ENCODE measurements around the gene NOP16. TPM values are rescaled to one million over a fixed set of nuclear protein-coding genes. Genes with fewer than 3 reads are reported as not detected.

NOP16 gene
- total RNA-seq, 2 experiments from 2014 or later = 52.5 to 57.6 TPM

DNA sequence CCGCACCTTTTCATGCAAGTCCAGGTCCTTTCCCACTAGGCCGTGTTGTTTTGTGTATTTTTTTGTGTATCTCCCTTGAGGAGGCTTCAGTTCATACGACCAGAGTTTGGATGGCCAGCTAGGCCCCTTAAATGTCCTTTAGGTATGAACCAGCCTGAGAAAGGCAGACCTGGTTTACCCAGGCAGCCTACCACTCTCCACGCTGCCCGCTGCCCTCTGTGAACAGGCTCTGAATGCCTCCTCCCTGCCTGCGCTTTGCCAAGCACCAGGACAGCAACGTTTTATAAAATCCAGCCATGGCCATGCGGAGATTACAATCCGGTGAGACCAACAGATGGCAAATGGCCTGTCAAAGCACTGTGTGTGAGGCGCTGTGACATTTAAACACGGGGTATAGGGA is 28.6 kb upstream of the NOP16 start:
- no peaks in the 10 kb centered on the region for H3K36me3 Mint-ChIP-seq
- H3K9me3 Mint-ChIP-seq = peaks cover 3% of the 10 kb centered on the region
- CTCF ChIA-PET = interaction anchor here (0.6 to 4.2 kb wide), 28 partner anchors 10 to 687 kb away, joined by 3 to 49 read pairs (median 4); partner anchors contain the start of genes FAF2, GPRIN1, KIAA1191 and RNF44
- DNase-seq = no peak
- intact Hi-C loops (cut with micrococcal nuclease) = loop anchor here (1.0 to 5.0 kb wide), 5 partner anchors 28 to 180 kb away; partner anchors contain the start of genes FAF2 and RNF44
- POLR2A ChIA-PET = interaction anchor here (0.9 to 1.7 kb wide), 4 partner anchors 29 to 120 kb away, joined by 3 to 8 read pairs (median 4); partner anchors contain the start of genes FAF2, KIAA1191, NOP16 and RNF44
- peaks cover 34% of the 10 kb centered on the region for H3K4me1 Mint-ChIP-seq (ENCODE audit: low read depth)
- H3K27ac Mint-ChIP-seq = no peak overlapping the region
- H3K27me3 Mint-ChIP-seq = no peaks in the 10 kb centered on the region
- peak overlapping the region; percentile 55 for H3K4me3 Mint-ChIP-seq

DNA sequence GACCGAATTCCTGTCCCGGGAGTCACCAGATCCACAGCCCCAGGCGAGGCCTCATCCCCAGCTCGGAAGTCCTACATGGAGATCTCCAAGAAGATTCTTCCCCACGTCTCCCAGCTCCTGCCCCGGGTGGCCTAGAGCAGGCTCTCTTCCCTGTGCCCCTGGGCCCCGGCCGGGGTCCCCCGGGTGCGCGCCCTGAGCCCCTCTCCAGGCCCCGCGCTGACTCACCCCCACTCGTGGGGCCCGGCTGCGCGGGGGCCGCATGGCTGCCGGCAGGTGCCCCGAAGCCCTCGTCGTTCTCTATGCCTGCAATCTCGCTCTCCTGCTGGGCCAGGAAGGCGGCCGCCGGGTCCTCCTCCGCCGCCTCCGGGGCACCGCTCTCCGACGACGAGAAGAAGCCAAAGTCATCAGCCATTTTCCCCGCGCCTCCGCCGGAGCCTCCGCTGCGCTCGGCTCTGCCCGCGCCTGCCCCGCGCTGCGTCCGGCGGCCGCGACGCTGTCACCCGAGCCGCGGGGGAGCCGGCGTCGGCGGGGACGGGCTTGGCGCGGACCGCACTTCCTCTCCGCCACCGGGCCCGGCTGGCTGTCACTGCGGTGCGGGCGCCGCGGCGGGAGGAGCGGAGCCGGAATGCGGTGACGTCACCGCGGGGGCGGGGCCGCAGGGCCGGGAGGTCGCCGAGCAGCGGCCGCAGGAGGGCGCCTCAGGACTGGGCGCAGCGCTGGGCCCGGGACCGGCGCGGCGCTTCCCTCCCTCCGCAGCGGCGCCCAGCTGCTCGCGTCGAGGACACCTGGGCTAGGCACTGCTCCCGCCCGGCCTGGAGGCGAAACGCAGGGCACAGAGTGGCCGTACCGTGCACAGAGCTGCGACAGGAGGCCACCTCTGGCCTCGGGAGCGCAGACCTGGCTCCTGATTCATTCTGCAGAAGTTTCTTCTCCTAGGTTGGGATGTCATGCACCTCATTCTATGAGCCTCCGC is 27.8 kb upstream of the NOP16 start, which contains the start of gene CLTB:
Gene CLTB (minus strand): TSS at position 588 of the 973 bp plus-strand sequence. CDS start 176 bp downstream, at position 412.
- CTCF ChIA-PET = interaction anchor here (0.6 to 4.2 kb wide), 30 partner anchors 10 to 687 kb away, joined by 3 to 49 read pairs (median 4); partner anchors contain the start of genes FAF2, GPRIN1, KIAA1191 and RNF44
- Mint-ChIP-seq H3K27ac (peak within 1 kb of the TSS; percentile 65), H3K4me1 (ENCODE audit: low read depth) (peaks cover 36% of the 10 kb centered on the region), H3K9me3 (peaks cover 2% of the 10 kb centered on the region), H3K36me3 (no peaks in the 10 kb centered on the region), H3K27me3 (no peaks in the 10 kb centered on the region), H3K4me3 (peak within 1 kb of the TSS; percentile 77)
- DNase-seq = peak; percentile 93
- intact Hi-C loops (cut with micrococcal nuclease) = loop anchor here (1.0 to 5.0 kb wide), 5 partner anchors 27 to 181 kb away; partner anchors contain the start of genes FAF2 and RNF44
- POLR2A ChIA-PET = interaction anchor here (0.8 to 1.7 kb wide), 7 partner anchors 28 to 128 kb away, joined by 3 to 8 read pairs (median 4); partner anchors contain the start of genes FAF2, KIAA1191, NOP16 and RNF44

DNA sequence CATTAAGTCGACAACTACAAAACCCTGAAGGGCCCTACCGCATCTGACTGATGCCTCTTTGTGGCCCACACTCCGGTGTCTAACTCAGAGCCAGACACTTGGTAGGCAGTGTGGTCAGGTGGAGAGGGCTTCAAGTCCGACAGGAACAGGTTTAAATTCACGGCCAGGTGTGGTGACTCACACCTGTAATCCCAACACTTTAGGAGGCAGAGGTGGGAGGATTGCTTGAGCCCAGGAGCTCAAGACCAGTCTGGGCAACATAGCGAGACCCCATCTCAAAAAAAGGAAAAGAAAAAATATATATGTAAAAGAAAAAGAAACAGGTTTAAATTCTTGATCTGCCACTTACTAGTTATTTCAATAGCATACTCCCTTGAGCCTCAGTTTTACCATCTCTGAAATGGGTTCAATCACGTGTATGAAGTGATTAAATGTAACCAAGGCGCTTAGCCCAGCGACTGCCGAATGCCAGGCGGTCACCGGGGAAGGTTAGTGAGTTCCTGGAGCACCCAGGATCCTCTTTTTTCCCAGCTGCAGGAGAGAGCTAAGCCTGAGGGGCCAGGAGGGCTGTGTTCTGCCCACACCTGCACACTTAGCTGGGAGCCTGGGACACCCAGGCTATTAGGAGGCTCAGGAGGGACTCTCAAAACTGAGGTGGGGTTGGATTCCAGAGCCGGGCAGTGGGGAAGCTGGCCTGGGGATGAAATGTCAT is 27.0 kb upstream of the NOP16 start:
- no peaks in the 10 kb centered on the region for H3K36me3 Mint-ChIP-seq
- CTCF ChIA-PET = interaction anchor here (1.0 to 4.2 kb wide), 9 partner anchors 9 to 245 kb away, joined by 4 to 49 read pairs (median 9); partner anchors contain the start of genes FAF2, GPRIN1 and RNF44
- H3K9me3 Mint-ChIP-seq = no peaks in the 10 kb centered on the region
- POLR2A ChIA-PET = interaction anchor here (0.8 to 1.7 kb wide), 5 partner anchors 32 to 128 kb away, joined by 3 to 8 read pairs (median 6); partner anchors contain the start of genes FAF2, KIAA1191 and RNF44
- peaks cover 39% of the 10 kb centered on the region for H3K4me1 Mint-ChIP-seq (ENCODE audit: low read depth)
- peak overlapping the region; percentile 65 for H3K27ac Mint-ChIP-seq
- H3K27me3 Mint-ChIP-seq = no peaks in the 10 kb centered on the region
- DNase-seq = no peak
- intact Hi-C loops (cut with micrococcal nuclease) = loop anchor here (5.0 kb wide), 2 partner anchors 157 to 182 kb away; no protein-coding TSS in a partner anchor
- peak overlapping the region; percentile 77 for H3K4me3 Mint-ChIP-seq

DNA sequence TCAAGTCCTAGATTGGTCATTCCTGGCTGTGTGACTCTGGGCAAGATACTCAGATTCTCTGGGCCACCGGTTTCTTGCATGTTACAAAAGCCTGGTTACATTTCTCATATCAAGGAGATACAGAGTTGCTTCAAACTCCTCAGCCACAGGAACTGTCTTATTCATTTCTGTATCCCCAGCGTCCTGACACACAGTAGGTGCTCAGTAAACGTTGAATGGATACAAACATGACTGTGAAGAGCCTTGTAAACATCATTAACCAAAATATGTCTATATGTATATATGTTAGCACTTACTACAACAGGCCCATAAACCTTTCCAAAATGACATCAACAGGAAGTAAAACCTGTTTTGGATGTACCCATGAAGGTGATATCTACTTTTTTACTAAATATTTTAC is 26.3 kb upstream of the NOP16 start:
- CTCF ChIA-PET = interaction anchor here (2.3 to 3.3 kb wide), 3 partner anchors 121 to 182 kb away, joined by 12 to 26 read pairs (median 15); partner anchors contain the start of gene RNF44
- peaks cover 4% of the 10 kb centered on the region for H3K36me3 Mint-ChIP-seq
- peaks cover 39% of the 10 kb centered on the region for H3K4me1 Mint-ChIP-seq (ENCODE audit: low read depth)
- no peak for DNase-seq
- POLR2A ChIA-PET = no interaction called here
- no peaks in the 10 kb centered on the region for H3K27me3 Mint-ChIP-seq
- intact Hi-C loops (cut with micrococcal nuclease) = loop anchor here (5.0 kb wide), 2 partner anchors 158 to 183 kb away; no protein-coding TSS in a partner anchor
- no peaks in the 10 kb centered on the region for H3K9me3 Mint-ChIP-seq
- peak overlapping the region; percentile 77 for H3K4me3 Mint-ChIP-seq
- H3K27ac Mint-ChIP-seq = peak overlapping the region; percentile 18

DNA sequence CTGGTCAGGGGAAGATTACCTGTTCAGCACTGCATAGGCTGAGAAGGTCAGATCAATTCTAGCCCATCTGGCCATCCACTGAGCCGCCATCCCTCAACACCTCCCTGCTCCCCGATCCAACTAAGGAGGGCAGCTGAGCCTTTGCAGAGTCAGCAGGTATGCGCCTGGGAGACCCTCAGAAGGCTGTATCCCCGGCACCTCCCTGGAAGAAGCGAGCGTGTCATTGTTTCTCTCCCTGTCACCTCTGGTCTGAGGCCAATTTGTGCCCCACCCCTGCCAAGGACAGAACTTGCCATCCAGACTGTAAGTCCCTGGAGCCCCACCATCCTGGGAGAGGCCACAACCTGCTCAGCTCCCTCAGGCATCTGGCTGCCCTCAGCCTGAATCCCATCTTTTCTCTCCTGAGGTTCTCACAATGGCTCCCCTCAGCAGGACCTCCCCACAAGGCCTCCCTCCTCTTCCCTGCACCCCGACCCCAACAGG is 25.4 kb upstream of the NOP16 start:
- Mint-ChIP-seq H3K4me3 (no peak overlapping the region), H3K4me1 (ENCODE audit: low read depth) (peaks cover 39% of the 10 kb centered on the region), H3K27ac (no peak overlapping the region), H3K9me3 (no peaks in the 10 kb centered on the region), H3K27me3 (no peaks in the 10 kb centered on the region), H3K36me3 (peaks cover 6% of the 10 kb centered on the region)
- intact Hi-C loops (cut with micrococcal nuclease) = no loop called here
- ChIA-PET CTCF (interaction anchor here (1.1 kb wide), 1 partner anchor 684 kb away, joined by 3 read pairs; no protein-coding TSS in a partner anchor), POLR2A (no interaction called here)
- DNase-seq = no peak

DNA sequence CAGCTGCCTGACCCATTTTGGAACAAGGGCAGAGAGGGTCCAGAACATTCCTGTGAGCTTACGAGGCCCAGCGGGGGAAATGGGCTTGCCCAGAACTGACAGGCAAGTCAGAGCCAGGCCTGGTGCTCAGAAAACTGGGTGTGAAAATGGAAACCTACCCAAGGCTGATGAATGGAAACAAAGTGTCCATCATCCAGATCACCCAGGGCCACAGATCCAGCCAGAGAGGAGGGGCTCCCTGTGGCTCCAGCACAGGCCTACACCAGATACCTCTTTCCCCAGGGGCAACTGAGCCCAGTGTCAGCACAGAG is 24.8 kb upstream of the NOP16 start:
- Mint-ChIP-seq H3K27me3 (no peaks in the 10 kb centered on the region), H3K4me3 (no peak overlapping the region), H3K4me1 (ENCODE audit: low read depth) (peaks cover 39% of the 10 kb centered on the region), H3K36me3 (peaks cover 6% of the 10 kb centered on the region), H3K27ac (no peak overlapping the region), H3K9me3 (no peaks in the 10 kb centered on the region)
- no peak for DNase-seq
- intact Hi-C loops (cut with micrococcal nuclease) = no loop called here
- CTCF ChIA-PET = interaction anchor here (1.1 kb wide), 1 partner anchor 684 kb away, joined by 3 read pairs; no protein-coding TSS in a partner anchor
- POLR2A ChIA-PET = no interaction called here

DNA sequence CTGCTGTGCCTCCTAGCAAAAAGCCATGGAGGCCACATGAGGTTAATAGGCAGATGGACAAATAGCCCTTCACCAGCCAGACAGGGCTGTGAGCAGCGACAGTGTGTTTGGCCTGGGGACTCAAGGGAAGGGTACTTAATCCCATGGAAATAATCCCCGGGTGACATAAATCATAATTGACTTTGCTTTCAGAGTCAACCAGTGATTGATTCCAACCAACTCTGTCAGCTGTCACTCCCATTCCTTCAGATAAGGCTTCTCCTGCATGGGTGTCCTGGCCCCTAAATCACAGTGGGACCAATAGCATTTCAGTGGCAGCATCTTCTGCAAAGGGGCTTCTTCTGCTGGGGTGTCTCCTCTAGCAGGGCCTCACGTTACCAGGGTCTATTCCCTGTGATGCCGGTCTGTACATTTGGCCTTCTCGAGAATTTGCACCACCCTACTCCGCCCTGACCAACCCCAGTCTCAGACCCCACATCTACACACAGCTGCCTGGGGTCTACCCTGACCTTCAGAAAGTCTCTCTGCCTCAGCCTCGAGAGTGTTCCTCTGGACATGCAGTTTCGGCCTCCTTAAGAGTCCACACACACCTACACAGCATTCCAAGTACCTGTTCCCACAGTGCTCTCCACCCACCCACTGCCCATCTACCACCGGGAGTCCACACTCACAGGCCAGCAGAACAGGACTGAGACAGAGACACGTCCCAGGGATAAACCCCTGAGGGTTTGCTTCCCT is 24.3 kb upstream of the NOP16 start:
- intact Hi-C loops (cut with micrococcal nuclease) = no loop called here
- no peak for DNase-seq
- no peak overlapping the region for H3K27ac Mint-ChIP-seq
- H3K4me1 Mint-ChIP-seq (ENCODE audit: low read depth) = peaks cover 39% of the 10 kb centered on the region
- ChIA-PET POLR2A (no interaction called here), CTCF (interaction anchor here (1.1 kb wide), 1 partner anchor 683 kb away, joined by 3 read pairs; no protein-coding TSS in a partner anchor)
- peaks cover 6% of the 10 kb centered on the region for H3K36me3 Mint-ChIP-seq
- no peaks in the 10 kb centered on the region for H3K27me3 Mint-ChIP-seq
- H3K9me3 Mint-ChIP-seq = no peaks in the 10 kb centered on the region
- no peak overlapping the region for H3K4me3 Mint-ChIP-seq

DNA sequence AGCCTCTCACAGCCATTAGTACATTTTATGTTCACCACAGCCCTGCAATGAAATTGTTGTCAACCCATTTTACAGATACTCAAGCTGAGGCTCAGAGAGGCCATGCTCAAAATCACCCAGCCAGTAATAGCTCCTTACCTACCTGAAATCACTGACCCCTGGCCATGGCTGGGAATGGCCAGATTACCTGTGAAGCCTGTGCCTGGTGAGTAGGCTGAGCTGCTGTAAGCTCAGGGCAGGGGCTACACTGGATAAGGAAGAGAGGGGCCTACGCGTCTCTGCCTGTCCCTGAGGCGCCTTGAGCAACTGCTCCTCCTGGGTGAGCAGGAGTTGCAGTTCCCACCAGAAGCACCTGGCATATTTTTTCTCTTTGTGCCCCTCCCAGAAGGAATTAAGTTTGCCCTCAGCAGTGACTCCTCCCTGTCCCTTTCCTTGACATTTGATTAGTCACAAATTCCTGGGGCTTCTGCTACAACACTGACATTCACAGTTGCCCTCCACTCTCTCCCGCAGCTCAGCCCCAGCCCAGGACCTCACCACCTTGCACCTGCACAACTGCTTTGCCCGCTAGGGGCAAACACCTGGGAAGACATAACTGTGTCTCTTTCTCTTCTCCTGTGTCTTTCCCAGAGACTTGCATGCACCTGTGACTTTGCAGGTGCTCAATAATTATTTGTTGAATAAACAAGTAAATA is 22.2 kb upstream of the NOP16 start:
- H3K27ac Mint-ChIP-seq = no peak overlapping the region
- ChIA-PET CTCF (interaction anchor here (0.6 kb wide), 1 partner anchor 661 kb away, joined by 3 read pairs; no protein-coding TSS in a partner anchor), POLR2A (no interaction called here)
- peaks cover 6% of the 10 kb centered on the region for H3K36me3 Mint-ChIP-seq
- no peak overlapping the region for H3K4me3 Mint-ChIP-seq
- DNase-seq = no peak
- H3K27me3 Mint-ChIP-seq = no peaks in the 10 kb centered on the region
- peaks cover 31% of the 10 kb centered on the region for H3K4me1 Mint-ChIP-seq (ENCODE audit: low read depth)
- H3K9me3 Mint-ChIP-seq = no peaks in the 10 kb centered on the region
- intact Hi-C loops (cut with micrococcal nuclease) = no loop called here

DNA sequence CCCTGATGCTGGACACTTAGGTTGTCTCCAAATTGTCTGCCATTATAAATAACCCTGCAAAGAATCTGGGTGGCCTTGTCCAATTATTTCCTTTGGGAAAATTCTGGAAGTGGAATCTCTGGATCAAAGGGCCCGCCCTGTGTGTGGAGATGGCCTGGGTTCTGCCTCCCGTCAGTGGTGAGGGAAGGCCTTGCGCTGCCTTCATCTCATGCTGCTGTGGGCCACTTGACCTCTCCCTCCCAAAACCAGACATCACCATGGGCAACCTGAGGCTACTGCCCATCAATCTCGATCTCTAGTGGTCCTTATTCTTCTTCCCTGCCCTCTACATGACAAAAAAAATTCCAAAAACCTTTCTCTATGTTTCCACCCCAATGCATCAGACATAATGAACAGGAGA is 21.4 kb upstream of the NOP16 start:
- H3K36me3 Mint-ChIP-seq = peaks cover 6% of the 10 kb centered on the region
- H3K9me3 Mint-ChIP-seq = no peaks in the 10 kb centered on the region
- no peak for DNase-seq
- ChIA-PET CTCF (no interaction called here), POLR2A (no interaction called here)
- H3K27ac Mint-ChIP-seq = no peak overlapping the region
- intact Hi-C loops (cut with micrococcal nuclease) = no loop called here
- H3K27me3 Mint-ChIP-seq = no peaks in the 10 kb centered on the region
- H3K4me3 Mint-ChIP-seq = no peak overlapping the region
- H3K4me1 Mint-ChIP-seq (ENCODE audit: low read depth) = peaks cover 23% of the 10 kb centered on the region

DNA sequence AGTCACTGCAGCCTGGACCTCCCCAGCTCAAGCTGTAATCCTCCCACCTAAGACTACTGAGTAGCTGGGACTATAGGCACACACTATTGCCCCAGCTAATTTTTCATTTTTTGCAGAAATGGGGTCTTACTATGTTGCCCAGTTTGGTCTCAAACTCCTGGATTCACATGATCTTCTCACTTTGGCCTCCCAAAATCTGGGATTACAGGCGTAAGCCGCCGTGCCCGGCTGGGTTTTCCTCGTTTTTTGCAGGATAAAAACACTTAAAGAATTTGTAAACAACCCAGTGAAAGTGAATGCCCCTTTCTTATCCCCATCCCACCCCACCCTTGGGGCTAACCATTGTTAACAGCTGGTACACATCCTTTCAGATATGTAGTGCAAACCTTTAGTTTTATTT is 20.2 kb upstream of the NOP16 start:
- Mint-ChIP-seq H3K27ac (no peak overlapping the region), H3K27me3 (no peaks in the 10 kb centered on the region), H3K4me1 (ENCODE audit: low read depth) (peaks cover 11% of the 10 kb centered on the region), H3K36me3 (peaks cover 6% of the 10 kb centered on the region), H3K4me3 (no peak overlapping the region), H3K9me3 (no peaks in the 10 kb centered on the region)
- CTCF ChIA-PET = interaction anchor here (1.2 kb wide), 1 partner anchor 39 kb away, joined by 3 read pairs; the partner anchor contains the start of gene FAF2
- POLR2A ChIA-PET = no interaction called here
- intact Hi-C loops (cut with micrococcal nuclease) = no loop called here
- DNase-seq = no peak
